Activated naive CD8-positive, alpha-beta T cell treated with anti-CD3 and anti-CD28 coated beads, Interleukin-2, amount 50 U/mL, for 16 hours (primary cell): ENCODE measurements around the gene WDR70.
"Not testable (repeated sequence)": the region's sequence is repeated elsewhere in the genome, so short reads cannot be mapped to it uniquely, and the experiment has no call there.

Experiments used
- DNase-seq: peaks from one replicate; pipeline ENCODE4 v3.0.0-alpha.2; 2020; ENCODE audit warnings: low read depth, low spot score

WDR70 gene

DNA sequence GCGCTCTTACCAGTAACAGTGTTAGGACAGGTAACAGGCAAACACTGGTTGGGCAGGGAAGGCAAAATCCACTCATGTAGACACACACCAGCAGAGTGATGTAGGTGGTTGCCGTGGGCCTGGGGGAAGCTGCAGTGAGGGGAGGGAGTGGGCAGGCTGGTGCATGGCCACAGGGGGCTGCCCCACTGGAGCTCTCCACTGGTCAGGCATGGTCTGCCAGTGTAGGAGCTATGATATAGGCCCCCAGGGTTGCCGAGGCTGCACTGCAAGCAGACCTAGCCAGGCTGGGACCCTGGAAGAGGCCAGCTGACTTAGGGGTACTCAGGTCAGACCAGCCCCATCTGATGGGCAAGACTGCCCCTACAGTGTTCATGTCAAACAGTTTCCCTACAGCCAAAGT, 306.1 kb downstream of the WDR70 start:
- DNase-seq: no peak

DNA sequence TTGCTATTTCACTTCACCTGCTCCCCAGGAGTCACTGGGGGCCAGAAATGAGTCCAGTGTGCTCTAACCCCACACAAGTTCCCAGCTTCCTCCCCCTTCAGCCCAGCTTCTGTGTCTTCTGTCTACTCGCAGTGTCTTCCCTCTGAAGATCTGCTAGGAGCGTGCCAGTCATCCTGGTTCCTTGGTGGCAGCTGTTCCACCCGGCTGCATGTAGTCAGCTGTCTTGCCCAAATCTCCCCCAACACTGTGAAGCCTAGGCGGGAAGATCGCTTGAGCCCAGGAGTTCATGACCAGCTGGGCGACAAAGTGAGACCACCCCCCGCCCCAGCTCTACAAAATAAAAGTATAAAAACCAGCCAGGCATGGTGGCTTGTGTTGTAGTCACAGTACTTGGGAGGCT, 306.7 kb downstream of the WDR70 start:
- DNase-seq: no peak

DNA sequence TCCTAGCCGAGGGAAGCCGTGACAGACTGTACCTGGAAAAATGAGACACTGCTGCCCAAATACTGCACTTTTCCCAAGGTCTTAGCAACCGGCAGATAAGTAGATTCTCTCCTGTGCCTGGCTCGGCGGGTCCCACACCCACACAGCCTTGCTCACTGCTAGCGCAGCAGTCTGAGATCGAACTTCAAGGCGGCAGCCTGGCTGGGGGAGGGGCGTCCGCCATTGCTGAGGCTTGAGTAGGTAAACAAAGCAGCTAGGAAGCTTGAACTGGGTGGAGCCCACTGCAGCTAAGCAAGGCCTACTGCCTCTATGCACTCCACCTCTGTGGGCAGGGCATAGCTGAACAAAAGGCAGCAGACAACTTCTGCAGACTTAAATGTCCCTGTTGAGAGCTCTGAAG, 309.8 kb downstream of the WDR70 start:
- DNase-seq: not testable (repeated sequence)

DNA sequence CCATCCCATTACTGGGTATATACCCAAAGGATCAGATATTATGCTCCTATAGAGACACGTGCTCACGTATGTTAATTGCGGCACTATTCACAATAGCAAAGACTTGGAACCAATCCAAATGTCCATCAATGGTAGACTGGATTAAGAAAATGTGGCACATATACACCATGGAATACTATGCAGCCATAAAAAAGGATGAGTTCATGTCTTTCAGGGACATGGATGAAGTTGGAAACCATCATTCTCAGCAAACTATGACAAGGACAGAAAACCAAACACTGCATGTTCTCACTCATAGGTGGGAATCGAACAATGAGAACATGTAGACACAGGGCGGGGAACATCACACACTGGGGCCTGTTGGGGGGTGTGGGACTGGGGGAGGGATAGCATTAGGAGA, 315.2 kb downstream of the WDR70 start:
- DNase-seq: not testable (repeated sequence)

DNA sequence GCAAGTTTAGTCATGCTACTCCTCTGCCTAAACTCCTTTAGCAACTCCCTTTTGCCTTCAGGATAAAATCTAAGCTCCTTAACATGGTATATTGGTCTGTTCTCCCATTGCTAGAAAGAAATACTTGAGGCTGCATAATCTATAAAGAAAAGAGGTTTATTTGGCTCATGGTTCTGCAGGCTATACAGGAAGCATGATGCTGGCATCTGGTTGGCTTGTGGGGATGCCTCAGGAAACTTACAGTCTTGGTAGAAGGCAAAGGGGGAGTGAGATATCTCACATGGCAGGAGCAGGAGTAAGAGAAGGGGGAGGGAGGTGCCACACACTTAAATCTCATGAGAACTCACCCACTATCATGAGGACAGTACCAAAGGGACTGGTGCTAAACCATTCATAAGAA, 315.7 kb downstream of the WDR70 start:
- DNase-seq: no peak

DNA sequence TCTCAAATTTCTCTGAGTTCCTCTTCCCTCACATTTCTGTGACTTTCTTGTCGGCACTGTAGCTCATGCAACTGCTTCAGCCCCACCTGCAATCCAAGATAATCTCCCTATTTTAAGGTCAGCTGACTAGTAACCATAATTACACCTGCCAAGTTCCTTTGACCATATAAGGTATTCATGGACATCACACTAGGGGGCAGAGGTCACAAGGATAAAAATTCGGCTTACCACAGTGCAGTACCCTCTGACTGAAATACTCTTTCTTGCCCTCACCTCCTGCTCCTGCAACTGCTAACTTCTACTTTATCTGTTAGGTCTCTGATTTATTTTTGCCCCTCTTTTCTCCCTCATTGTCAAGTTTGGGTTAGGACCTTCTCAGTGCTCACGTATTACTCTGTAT, 316.5 kb downstream of the WDR70 start:
- no peak for DNase-seq

DNA sequence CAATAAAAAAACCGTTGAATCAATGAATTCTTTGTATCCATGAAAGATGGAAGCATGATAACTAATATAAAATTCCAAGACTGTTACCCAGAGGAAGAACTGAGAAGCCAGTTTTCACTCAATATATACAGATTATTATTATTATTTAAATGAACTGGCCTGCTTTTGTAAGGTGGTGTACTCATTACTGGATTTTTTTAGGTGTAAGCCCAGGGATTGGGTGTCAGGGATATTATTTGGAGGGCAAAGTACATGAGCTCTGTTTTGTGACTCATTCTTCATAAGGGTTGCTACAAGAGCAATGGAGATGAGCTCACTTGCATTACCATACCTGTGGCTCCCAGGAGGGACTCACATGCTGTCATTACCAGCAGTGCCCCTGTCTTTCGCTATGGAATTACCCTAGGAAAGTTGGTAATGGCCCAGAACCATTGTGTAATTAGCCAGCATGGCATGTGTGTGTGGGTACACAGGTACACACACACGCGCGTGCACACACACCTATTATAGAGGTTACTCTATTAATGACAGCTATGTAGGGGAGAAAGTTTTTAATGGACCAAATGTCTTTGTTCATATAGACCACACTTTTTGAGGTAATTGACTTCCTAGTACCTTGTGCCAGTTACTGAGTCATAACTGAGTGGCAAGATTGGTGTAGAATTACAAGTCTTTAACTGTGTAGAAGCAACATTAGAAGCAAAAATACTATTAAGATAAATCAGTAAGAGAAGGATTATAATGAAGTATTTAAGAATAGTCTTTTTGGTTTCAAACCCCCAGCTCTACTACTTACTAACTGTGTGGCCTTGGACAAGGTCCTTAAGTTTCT, 317.3 kb downstream of the WDR70 start:
- no peak for DNase-seq

DNA sequence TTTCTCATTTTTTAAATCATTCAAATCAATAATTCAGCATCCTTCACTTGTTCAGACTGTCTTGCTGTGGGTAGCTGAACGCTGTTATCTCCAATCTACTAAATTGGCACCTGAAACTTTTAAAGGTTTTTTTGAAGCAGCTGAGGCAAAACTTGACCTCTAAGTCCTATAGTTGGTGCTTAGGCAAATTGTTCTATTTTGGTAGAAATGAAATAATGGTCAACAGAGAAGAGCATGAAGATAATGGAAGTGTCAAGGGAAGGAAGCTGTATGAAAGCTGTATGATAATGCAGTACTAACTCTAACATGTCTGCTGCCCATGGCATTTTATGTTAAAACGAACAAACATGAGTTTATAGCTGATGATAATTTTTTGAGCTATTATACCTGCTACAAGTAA, 322.8 kb downstream of the WDR70 start:
- DNase-seq: no peak

DNA sequence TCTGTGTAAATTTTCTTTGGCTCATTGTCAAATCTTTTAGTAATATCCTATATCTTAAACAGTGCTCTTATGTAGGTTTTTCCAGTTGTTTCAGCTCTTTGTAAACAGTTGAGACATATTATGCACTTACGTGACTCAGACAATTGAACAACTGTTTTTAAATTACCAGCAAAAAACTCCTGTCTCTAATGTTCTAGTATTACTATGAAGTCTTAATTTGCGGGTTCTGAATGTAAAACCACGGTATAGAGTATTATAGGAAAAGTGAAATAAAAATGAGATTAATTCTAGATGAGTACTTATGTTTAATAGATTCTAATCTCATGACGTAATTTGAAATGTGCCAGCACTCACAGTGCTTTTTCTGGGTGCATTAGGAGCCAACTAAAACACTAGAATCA, 324.7 kb downstream of the WDR70 start:
- DNase-seq: no peak

DNA sequence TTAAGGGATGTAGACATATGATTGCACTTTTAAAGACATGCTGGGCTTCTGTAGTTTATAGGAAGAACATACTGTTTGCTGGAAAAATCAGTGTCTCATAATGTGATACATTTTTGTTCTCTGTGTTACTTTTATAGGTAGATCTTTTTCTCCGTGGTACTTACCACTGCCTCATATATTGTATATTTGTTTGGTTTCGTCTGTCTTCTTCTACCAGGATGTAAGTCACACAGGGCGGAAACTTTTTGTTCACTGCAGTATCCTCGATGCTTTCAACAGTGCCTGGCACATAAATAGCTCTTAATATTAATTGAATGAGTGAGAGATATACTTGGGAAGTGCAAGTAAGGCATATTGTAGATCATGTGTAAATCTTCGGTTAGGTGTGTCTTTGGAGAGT, 325.3 kb downstream of the WDR70 start:
- no peak for DNase-seq

DNA sequence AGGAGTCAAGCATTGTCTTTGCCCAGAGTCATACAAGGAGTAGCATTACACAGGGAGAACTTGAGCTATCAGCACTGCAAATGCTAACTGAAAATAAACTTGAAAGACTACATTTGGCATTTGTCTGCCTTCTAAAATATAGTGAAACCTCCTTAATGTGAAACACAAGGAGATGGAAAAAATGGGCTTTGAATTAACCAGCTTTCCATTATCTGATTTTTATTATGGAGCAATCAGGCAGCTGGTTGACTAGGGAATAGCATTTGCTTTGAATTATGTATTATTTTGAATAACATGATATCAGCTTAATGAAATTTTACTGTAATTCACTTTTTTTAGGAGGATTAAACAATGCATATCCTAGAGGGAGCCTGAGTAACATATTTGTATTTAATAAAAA, 329.9 kb downstream of the WDR70 start:
- DNase-seq: no peak

DNA sequence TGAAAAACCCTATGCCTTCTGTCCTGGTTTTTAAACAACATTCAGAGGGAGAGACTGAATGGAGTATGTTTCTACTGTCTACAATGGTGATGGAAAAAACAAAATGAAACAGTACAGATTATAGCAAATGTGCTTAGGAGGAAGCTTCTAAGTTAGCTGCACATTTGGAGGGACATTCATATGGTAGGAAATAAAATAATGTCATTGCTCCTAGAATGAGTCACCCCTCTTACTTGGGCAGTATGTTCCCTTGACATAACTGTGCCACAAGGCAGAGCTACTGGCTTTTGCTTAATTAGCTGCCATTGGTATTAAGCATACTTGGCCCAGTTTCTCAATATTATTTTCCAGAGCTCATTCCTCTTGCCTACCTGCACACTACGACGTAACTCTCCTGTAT, 331.8 kb downstream of the WDR70 start:
- no peak for DNase-seq

DNA sequence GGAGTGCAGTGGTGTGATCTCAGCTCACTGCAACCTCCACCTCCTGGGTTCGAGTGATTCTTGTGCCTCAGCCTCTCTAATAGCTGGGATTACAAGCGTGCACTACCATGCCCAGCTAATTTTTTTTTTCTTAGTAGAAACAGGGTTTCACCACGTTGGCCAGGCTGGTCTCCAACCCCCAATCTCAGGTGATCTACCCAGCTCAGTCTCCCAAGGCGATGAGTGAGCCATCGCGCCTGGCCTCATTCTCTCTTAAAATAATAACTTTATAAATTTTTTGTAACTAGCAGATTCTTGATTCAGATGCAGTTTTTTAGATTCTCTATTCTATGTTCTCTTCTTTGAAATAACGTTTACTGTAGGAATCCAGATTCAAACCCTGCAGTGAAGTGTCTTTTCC, 333.6 kb downstream of the WDR70 start:
- no peak for DNase-seq

DNA sequence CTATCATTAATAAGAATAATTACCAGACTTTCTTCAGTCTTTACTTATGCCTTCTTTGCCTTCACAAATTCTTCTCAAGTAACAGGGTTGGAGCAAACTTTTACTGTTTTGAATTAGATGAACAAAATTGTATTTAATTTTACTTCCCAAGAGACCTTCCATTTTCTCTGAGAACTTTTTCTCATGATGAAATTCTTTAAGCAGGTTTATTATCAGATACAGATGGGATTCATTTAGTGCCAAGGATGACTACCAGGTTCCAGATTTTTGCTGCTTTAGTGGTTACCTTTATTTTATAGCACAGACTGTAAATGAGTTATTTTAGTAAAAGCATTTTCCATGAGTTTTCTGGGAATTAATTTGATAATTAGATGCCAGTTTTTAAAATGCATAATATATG, 335.6 kb downstream of the WDR70 start:
- DNase-seq: no peak

DNA sequence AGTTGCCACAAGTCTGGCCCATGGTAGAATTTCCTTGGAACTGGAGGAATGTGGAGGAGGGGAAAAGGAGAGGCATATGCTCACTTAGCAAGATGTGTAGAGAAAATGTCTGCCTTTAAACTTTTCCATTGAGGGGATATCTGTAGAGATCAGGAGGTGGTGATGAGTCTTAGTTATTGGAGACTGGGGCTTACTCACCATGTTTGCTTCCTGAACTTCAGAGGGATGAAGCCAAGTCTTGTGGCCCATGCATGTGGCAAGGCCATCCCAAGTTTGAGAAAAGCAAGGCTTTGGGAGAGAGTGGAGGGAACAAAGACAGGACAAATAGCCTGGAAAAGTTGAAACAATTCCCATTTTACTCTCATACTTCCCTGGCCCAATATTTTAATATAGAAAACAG, 336.2 kb downstream of the WDR70 start:
- DNase-seq: no peak

DNA sequence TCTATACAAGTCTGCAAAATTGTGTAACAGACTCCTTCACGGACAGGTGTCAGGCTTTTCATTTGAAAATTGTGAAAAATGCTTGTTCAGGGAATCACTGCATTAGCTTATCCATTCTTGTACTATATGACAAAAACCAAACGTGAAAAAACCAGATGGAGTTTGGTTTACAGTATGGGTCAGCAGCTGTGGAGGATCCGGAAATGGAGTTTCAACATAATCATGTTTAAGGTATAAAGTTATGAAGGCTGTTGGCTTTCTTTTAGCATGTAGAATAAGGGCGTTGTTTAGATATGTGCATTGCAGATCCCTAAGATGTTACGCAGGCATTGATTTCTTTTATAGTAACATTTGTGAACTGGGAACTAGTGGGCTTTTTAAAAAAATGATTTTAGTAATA, 336.9 kb downstream of the WDR70 start:
- no peak for DNase-seq

DNA sequence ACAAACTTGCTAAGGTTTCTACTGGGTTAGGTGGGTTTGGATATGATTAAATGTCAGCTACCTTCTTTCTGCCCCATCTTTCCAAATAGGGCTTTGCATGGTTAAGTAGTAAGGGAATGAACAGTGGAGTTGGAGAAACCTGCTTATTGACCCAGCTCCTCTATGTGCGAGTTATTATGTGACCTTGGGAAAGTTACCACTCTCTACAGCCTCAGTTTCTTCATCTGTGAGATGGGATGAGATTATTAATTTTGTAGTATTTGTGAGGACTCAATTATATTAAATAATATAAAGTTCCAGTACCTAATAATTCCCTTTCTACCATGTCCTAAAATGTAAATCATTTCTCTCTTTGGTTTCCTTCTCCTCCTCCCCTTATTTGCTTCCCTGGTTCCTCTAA, 337.3 kb downstream of the WDR70 start:
- no peak for DNase-seq

DNA sequence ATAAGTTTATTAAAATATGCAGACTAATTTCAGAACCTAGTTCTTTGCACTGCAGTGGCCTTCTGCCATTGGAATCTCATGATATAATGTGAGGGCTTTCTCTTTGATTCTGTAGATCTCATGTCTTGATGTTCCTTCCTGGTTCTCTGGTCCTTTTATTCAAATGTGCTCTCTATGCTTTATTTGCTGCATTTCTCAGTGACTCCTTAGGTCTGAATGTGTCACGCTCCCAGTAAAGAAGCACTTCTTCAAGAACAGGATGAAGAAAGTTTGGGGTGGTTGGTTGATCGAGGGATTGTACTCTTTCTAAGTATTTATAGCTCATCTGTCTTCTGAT, 338.1 kb downstream of the WDR70 start:
- no peak for DNase-seq

DNA sequence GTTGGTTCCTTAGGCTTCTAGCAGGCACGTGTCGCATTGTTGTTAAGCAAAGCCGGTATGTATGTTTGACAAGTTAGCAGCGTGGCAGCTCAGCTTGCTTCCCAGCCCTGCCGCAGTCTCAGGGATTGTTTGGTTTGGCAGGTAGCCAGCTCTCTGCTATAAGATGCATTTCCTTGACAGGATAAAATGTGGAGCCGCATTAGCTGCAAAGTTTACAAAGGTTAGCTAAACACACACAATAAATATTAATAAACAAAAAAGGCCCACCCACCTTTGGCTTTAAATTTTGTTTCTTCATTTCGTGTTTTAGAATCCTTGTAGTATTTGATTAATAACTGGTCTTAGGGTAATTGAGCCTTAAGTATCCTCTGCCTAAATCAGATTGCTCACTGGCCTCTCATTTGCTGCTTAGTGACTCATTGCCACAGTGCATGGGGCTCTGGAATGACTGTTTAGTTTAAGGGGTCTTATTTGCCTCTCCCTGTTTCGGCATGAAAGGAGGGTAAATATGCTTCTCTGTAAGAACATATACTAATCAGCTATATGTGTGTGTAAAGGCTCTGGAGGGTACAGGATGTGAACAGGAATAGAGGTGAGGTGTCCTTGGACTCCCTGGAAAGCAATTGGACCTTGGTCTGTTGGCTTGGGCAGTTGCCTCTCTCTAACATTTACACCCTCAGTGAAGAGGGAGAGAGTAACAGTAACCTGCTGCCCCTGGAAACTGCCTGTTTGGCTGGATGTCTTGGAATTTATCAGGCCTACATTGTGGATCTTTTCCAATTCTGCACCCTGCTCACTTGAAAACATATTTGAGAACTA, 338.7 kb downstream of the WDR70 start:
- no peak for DNase-seq

DNA sequence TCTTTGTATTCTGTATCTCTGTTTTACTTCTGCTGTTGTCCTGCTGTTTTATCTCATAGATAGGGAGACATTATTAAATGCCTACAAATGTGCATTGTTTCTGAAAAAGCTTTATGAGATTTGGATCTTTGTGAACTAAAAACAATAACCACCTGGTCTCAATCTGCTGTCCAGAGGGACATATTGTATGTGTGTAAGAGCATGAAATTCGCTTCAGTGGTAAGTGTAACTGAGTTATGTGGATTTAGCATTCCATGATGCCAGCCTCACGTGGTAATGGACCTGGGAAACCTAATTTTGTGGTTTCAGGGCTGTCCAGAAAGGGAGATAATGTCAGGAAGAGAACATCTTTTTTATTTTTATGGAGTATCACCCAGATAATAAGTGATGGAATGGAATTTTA, 341.4 kb downstream of the WDR70 start:
- DNase-seq: no peak

DNA sequence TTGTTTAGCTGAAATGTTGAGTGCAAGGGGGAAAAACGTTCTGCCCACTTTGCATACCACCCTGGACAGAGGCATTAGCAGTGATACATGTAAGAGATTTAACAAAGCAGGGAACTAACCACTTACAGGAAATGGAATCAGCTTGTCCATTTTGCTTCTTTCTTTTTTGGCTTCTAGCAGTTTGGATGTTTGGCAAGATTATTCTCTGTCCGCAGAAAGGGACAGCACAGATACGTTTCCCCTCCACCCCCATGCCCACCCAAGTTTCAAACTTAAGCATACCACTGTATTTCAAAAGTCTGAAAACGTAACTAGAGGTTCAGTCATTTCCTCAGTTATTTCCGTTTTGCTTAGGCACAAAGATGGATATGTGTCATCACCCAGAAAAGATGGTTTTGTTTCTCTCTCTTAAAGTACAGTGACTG, 342.3 kb downstream of the WDR70 start:
- DNase-seq: no peak

DNA sequence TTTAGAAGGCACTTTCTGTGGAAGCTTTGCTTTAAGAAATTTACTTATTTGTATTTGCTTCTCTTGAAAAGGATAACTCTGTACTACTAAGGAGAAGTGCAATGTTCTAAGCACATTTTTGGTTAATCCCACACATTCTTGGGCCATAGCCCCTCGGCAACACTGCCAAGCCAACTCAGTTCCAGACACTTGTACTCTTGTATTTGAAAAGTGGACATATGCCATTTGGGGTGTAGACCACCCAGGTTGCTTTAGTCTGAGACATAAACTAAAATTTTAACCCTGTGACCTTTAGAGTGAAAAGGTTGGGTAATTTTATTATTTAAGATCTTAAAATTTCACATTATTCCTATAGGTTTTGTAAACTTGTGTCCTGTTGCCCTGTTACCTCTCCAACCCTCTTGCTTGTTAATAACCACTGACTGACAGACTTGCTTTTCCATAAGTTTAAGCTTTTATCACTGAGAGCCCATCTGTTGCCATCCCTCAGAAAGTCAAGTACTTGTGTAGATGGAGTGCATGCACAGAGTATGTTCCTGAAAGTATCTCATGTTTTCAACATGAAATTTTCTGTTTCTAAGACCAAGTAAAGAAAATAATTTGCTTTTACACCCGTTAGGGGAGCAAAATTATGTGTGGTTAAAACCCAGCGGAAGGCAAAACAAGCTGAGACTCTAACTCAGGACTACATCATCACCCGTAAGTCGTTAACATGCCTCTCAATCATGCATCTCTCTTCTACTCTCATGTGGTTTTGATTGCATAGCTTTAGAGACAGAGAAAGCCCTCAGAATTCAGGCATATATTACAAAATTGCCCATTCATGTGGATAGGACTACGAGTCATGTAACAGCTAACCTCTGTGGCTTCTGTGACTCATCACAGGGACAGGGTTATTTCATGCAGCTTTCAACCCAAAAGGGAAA, 343.4 kb downstream of the WDR70 start:
- DNase-seq: no peak
